CD14-positive monocyte (primary cell): ENCODE results near the gene SLC25A26. TPM values are rescaled to one million over a fixed set of nuclear protein-coding genes. Genes with fewer than 3 reads are reported as not detected.

ENCODE experiments used
- DNase-seq, 3 donors: peaks; one replicate each; pipeline ENCODE4 v3.0.0-alpha.2; 2011 to 2022
- H2AFZ ChIP-seq: 2 replicates; pipeline ENCODE4 v1.6.0; 2012; ENCODE audit warnings: mild to moderate bottlenecking, low read depth, low read length, inconsistent platforms; ENCODE audit not compliant: insufficient read depth, poor library complexity, severe bottlenecking
- H3K27ac ChIP-seq, 2 donors: 1 replicate in 1 of 2; 2 replicates in 1 of 2; pipeline ENCODE4 v1.5.1; 2012 to 2013; ENCODE audit warnings: low read length in 2 of 2, control low read depth in 1 of 2, inconsistent platforms in 1 of 2, low read depth in 1 of 2, mild to moderate bottlenecking in 1 of 2
- H3K27me3 ChIP-seq, 2 donors: one replicate each; pipeline versions ENCODE4 v1.6.0 to v1.6.1; 2011 to 2013; ENCODE audit warnings: low read length in 2 of 2; ENCODE audit not compliant: control insufficient read depth in 2 of 2, insufficient read depth in 2 of 2
- H3K36me3 ChIP-seq, 2 donors: replicated peaks in 1 of 2; 1 replicate in 1 of 2; 2 replicates in 1 of 2; pipeline versions ENCODE4 v1.5.1 to v1.6.1; 2012 to 2013; ENCODE audit warnings: low read length in 2 of 2, control low read depth in 1 of 2, inconsistent platforms in 1 of 2, mild to moderate bottlenecking in 1 of 2; ENCODE audit not compliant: insufficient read depth in 2 of 2, control insufficient read depth in 1 of 2
- H3K4me1 ChIP-seq, 2 donors: 1 replicate in 1 of 2; 2 replicates in 1 of 2; pipeline versions ENCODE4 v1.5.1 to v1.6.1; 2012 to 2013; ENCODE audit warnings: low read length in 2 of 2, control low read depth in 1 of 2, inconsistent platforms in 1 of 2, mild to moderate bottlenecking in 1 of 2, moderate library complexity in 1 of 2; ENCODE audit not compliant: insufficient read depth in 2 of 2, control insufficient read depth in 1 of 2
- H3K4me2 ChIP-seq: replicated peaks from 2 replicates; pipeline ENCODE3; 2012; ENCODE audit warnings: low read length, moderate library complexity, mild to moderate bottlenecking; ENCODE audit not compliant: poor library complexity, severe bottlenecking; ENCODE audit errors: extremely low read depth
- H3K4me3 ChIP-seq, 3 experiments: fragments of 200-600 bp in 1 of 3; sonication (generic) in 1 of 3; replicated peaks in 1 of 3; 1 replicate in 2 of 3; 2 replicates in 1 of 3; pipeline ENCODE4 v1.5.1; 2011 to 2013; ENCODE audit warnings: low read length in 3 of 3, mild to moderate bottlenecking in 3 of 3, control low read depth in 2 of 3, low read depth in 2 of 3, inconsistent platforms in 1 of 3, moderate library complexity in 1 of 3
- H3K79me2 ChIP-seq: 2 replicates; pipeline ENCODE4 v1.6.0; 2012; ENCODE audit warnings: mild to moderate bottlenecking, control low read depth, inconsistent platforms, low read length, moderate library complexity; ENCODE audit not compliant: insufficient read depth
- H3K9ac ChIP-seq: 2 replicates; pipeline ENCODE4 v1.6.0; 2017; ENCODE audit warnings: low read length, mild to moderate bottlenecking; ENCODE audit not compliant: insufficient read depth, poor library complexity, severe bottlenecking
- H3K9me3 ChIP-seq, 2 donors: replicated peaks in 1 of 2; 1 replicate in 1 of 2; 2 replicates in 1 of 2; pipeline versions ENCODE4 v1.5.1 to v1.6.1; 2012 to 2013; ENCODE audit warnings: low read length in 2 of 2, control low read depth in 1 of 2; ENCODE audit not compliant: control insufficient read depth in 1 of 2, insufficient read depth in 1 of 2
- H4K20me1 ChIP-seq: 2 replicates; pipeline ENCODE4 v1.6.0; 2012; ENCODE audit warnings: mild to moderate bottlenecking, low read length, control low read depth, moderate library complexity; ENCODE audit not compliant: insufficient read depth
- H3K27ac Mint-ChIP-seq, 7 donors: one replicate each; pipeline ENCODE4 v1.8.0; 2020; ENCODE audit warnings: mild to moderate bottlenecking in 7 of 7, mixed read lengths in 7 of 7, moderate library complexity in 6 of 7, inconsistent platforms in 2 of 7
- H3K27me3 Mint-ChIP-seq, 3 donors: one replicate each; pipeline ENCODE4 v1.8.0; 2021 to 2022; ENCODE audit warnings: low read depth in 3 of 3, mild to moderate bottlenecking in 3 of 3, mixed read lengths in 3 of 3, moderate library complexity in 3 of 3, inconsistent platforms in 1 of 3
- H3K36me3 Mint-ChIP-seq, 2 donors: one replicate each; pipeline ENCODE4 v1.8.0; 2020; ENCODE audit warnings: mixed read lengths in 2 of 2, inconsistent platforms in 1 of 2, mild to moderate bottlenecking in 1 of 2
- H3K4me1 Mint-ChIP-seq: one replicate; pipeline ENCODE4 v1.8.0; 2020; ENCODE audit warnings: mild to moderate bottlenecking, mixed read lengths
- H3K4me3 Mint-ChIP-seq, 2 donors: one replicate each; pipeline ENCODE4 v1.8.0; 2020; ENCODE audit warnings: mild to moderate bottlenecking in 2 of 2, mixed read lengths in 2 of 2, moderate library complexity in 1 of 2
- H3K9me3 Mint-ChIP-seq, 7 donors: one replicate each; pipeline ENCODE4 v1.8.0; 2020 to 2022; ENCODE audit warnings: mixed read lengths in 7 of 7, mild to moderate bottlenecking in 6 of 7, moderate library complexity in 6 of 7, inconsistent platforms in 2 of 7
- WGBS: methylation state at CpG from one replicate; pipeline ENCODE4 v1.1.5; 2013; ENCODE audit warnings: missing lambda C conversion rate; ENCODE audit not compliant: insufficient coverage; 5-methylcytosine and 5-hydroxymethylcytosine counted together
- intact Hi-C, 2 donors: fragments of 100-400 bp; cut with micrococcal nuclease; formaldehyde crosslinking; loops; one replicate each; pipeline versions ENCODE4 v1.15.0 to v1.15.1; 2023
- polyA plus RNA-seq, 3 donors: library from polyadenylated mRNA; depleted of rRNA in 1 of 3; unstranded in 2 of 3; stranded (reverse) in 1 of 3; fragments of 300-500 nt in 2 of 3; fragments of >200 nt in 1 of 3; fragmentation: Illumina TruSeq in 2 of 3; gene quantifications; 1 replicate in 2 of 3; 2 replicates in 1 of 3; pipeline ENCODE4 v1.2.3, GENCODE V29; 2012 to 2021
- TF ChIP-seq, protein P1 (sequence below): fragments of 200-600 bp; IDR thresholded peaks from one replicate; pipeline ENCODE4 v1.8.0; 2022; ENCODE audit warnings: antibody characterized with exemption, mild to moderate bottlenecking

The SLC25A26 gene
- polyA plus RNA-seq, 3 donors, result 11.6 to 23.0 (median 14.4) TPM

GRCh38 chr3:66297260-66297873, 76.6 kb downstream of the SLC25A26 start:
- H2AFZ ChIP-seq, result no peak overlapping the region
- H3K4me3 ChIP-seq, result no peak overlapping the region
- Mint-ChIP-seq H3K4me3 (no peak overlapping the region), H3K4me1 (peaks cover 2% of the 10 kb centered on the region), H3K36me3 (no peaks in the 10 kb centered on the region), H3K27ac (no peak overlapping the region), H3K27me3 (no peaks in the 10 kb centered on the region), H3K9me3 (peaks cover 0 to 5% (median 2%) of the 10 kb centered on the region in 7 donors)
- no peaks in the 10 kb centered on the region for H3K79me2 ChIP-seq
- no peak overlapping the region for H3K9ac ChIP-seq
- no peaks in the 10 kb centered on the region for H3K4me1 ChIP-seq
- no peak overlapping the region for H3K27ac ChIP-seq
- H3K36me3 ChIP-seq, result no peaks in the 10 kb centered on the region
- no peaks in the 10 kb centered on the region for H3K9me3 ChIP-seq
- WGBS, result no CpG with 5 or more reads among the region's 2 CpGs
- no peaks in the 10 kb centered on the region for H4K20me1 ChIP-seq
- no peak overlapping the region for H3K4me2 ChIP-seq
- intact Hi-C loops, result no loop called here
- TF ChIP-seq, protein P1, sequence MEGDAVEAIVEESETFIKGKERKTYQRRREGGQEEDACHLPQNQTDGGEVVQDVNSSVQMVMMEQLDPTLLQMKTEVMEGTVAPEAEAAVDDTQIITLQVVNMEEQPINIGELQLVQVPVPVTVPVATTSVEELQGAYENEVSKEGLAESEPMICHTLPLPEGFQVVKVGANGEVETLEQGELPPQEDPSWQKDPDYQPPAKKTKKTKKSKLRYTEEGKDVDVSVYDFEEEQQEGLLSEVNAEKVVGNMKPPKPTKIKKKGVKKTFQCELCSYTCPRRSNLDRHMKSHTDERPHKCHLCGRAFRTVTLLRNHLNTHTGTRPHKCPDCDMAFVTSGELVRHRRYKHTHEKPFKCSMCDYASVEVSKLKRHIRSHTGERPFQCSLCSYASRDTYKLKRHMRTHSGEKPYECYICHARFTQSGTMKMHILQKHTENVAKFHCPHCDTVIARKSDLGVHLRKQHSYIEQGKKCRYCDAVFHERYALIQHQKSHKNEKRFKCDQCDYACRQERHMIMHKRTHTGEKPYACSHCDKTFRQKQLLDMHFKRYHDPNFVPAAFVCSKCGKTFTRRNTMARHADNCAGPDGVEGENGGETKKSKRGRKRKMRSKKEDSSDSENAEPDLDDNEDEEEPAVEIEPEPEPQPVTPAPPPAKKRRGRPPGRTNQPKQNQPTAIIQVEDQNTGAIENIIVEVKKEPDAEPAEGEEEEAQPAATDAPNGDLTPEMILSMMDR, result no peak
- DNase-seq, result no peak
- no peaks in the 10 kb centered on the region for H3K27me3 ChIP-seq

DNA sequence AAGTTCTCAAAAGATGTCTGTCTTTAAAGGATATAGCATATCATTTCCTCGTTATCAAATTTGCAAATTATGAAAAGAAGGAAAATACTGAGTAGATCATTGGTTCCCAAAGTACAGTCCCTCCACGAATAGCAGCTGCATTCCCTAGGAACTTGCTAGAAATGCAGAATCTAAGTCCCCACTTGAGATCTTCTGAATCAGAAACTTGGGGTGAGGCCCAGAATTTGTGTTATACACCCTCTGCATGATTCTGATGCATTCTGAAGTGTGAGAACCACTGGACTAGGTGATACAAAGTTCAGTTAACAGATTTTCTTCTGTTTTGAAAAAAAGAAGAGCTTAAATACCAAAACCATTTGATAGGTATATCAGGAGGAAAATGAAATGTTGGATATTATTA, 77.1 kb downstream of the SLC25A26 start:
- H3K4me3 ChIP-seq, result no peak overlapping the region
- H3K36me3 ChIP-seq, result no peaks in the 10 kb centered on the region
- TF ChIP-seq, protein P1, result no peak
- H3K79me2 ChIP-seq, result no peaks in the 10 kb centered on the region
- no peaks in the 10 kb centered on the region for H3K4me1 ChIP-seq
- no peak for DNase-seq
- H2AFZ ChIP-seq, result no peak overlapping the region
- Mint-ChIP-seq H3K36me3 (no peaks in the 10 kb centered on the region), H3K9me3 (peaks cover 0 to 2% (median 0%) of the 10 kb centered on the region in 7 donors), H3K27me3 (no peaks in the 10 kb centered on the region), H3K27ac (no peak overlapping the region), H3K4me3 (no peak overlapping the region), H3K4me1 (peaks cover 3% of the 10 kb centered on the region)
- no peaks in the 10 kb centered on the region for H3K27me3 ChIP-seq
- intact Hi-C loops, result no loop called here
- WGBS, result 75% methylated on average over 1 of the region's 2 CpGs
- H3K9me3 ChIP-seq, result no peaks in the 10 kb centered on the region
- no peak overlapping the region for H3K9ac ChIP-seq
- no peaks in the 10 kb centered on the region for H4K20me1 ChIP-seq
- no peak overlapping the region for H3K27ac ChIP-seq
- no peak overlapping the region for H3K4me2 ChIP-seq
